ENCODE measurements around the gene XK.
A peak's percentile ranks its signal among the peaks of the same experiment; 100 is the strongest.
"Not testable (repeated sequence)": the region's sequence is repeated elsewhere in the genome, so short reads cannot be mapped to it uniquely, and the experiment has no call there.

The XK gene

DNA sequence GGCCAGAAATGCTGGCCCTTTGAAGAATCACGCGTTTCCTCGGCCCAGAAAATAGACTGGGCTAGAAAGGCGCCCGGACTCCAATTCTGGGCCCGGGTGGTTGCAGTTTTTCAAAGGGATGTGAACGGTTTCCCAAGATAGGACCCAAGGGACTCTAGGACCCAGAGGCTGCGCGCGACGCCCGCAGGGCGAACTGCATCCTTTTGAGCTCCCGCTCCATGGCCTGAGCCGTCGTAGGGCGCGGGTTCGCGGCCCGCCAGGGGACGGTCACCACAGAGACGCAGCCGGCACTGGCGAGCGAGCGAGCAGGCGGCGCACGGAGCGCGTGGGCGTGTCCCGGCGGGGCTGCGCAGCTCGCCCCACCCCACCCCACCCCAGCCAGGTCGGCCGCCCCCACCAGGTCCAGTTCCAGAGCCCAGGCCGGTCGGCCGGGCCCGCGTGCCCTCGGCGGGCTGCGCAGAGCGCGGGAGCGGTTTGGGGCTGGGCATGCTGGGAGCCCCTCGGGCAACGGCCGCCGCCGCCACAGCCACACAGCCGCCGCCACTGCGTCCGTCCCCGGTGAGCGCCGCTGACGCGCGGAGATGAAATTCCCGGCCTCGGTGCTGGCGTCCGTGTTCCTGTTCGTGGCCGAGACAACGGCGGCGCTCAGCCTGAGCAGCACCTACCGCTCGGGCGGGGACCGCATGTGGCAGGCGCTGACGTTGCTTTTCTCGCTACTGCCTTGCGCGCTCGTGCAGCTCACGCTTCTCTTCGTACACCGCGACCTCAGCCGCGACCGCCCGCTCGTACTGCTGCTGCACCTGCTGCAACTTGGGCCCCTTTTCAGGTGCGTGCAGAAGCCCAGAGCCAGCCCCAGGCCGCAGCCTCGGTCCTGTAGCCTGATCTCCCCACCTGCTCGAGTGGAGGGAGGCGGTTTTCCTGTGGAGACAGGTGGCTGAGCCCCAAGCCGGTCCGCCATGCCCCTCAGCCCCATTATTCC is at the start of gene XK:
XK (plus strand) TSS at position 411 of the 979 bp plus-strand sequence; CDS start at position 582, 171 bp downstream.
- peak; percentile 4 to 15 for DNase-seq (ENCODE audit: low read depth in 2 of 2)

- DNase-seq (ENCODE audit: low read depth in 2 of 2): no peak
These were observed 47.5 kb upstream of the XK start for GRCh38 chrX:37638047-37638446.

DNA sequence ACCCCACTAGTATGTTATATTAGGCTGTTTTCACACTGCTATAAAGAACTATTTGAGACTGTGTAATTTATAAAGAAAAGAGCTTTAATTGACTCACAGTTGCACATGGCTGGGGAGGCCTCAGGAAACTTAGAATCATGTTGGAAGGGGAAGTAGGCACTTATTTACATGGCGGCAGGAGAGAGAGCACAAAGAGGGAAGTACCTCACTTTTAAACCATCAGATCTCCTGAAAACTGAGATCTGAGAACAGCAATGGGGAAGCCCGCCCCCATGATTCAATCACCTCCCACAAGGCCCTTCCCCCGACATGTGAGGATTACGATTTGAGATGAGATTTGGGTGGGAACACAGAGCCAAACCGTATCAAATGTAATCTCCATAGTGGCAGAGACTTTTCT is 45.4 kb upstream of the XK start:
- DNase-seq (ENCODE audit: low read depth in 2 of 2): no peak

DNA sequence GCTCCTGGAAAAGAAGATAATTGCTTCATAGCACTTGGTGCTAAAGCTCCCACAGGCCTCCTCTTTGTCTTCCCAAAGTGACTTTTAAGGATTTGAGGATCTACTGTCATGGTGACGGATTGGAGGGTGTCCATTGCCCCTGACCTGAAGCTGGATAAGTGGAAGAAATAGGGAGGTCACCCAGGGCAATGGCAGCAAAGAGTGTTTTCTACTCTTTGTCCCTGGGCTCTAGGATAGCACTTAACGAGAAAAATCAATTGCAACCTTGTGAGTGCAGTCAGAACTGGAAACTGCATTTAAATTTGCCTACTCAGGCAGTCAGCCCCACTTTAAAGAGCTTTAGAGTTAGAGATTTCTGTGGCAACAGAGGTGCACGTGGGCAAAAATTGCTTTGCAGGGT is 43.7 kb upstream of the XK start:
- DNase-seq (ENCODE audit: low read depth in 2 of 2): no peak

- DNase-seq (ENCODE audit: low read depth in 2 of 2): no peak
These were observed 40.9 kb upstream of the XK start for GRCh38 chrX:37644381-37645305.

- no peak for DNase-seq (ENCODE audit: low read depth in 2 of 2)
These were observed 39.3 kb upstream of the XK start for GRCh38 chrX:37646254-37646653.

DNA sequence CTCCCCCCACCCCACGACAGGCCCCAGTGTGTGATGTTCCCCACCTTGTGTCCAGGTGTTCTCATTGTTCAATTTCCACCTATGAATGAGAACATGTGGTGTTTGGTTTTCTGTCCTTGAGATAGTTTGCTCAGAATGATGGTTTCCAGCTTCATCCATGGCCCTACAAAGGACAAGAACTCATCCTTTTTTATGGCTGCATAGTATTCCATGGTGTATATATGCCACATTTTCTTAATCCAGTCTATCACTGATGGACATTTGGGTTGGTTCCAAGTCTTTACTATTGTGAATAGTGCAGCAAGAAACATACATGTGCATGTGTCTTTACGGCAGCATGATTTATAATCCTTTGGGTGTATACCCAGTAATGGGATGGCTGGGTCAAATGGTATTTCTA is 34.7 kb upstream of the XK start:
- not testable (repeated sequence) for DNase-seq (ENCODE audit: low read depth in 2 of 2)

DNA sequence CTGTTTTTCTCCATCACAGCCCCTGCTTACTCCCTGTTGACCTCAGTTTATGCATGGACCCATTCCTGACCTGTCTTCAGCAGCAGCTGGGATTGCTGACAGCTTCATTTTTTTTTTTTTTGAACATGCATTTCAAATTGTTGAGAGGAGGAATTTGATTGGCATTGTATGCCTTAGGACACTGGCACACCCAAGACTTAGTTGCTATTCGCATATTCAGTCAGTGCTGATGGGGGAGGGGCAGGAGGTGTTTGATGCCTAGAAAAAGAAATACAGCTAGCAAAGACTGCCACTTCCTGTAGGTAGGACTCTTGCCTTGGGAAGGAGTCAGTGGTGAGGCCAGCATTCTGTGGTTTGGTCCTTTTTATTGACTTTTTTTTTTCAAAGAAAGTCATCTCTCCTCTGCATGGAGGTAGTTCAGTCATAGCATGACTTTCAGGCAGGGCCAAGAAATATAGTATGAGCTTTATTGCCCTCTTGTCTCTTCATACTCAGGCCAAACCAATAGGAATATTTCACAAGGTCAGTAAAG is 33.6 kb upstream of the XK start:
- DNase-seq (ENCODE audit: low read depth in 2 of 2): no peak

- DNase-seq (ENCODE audit: low read depth in 2 of 2): no peak
These were observed 32.9 kb upstream of the XK start for GRCh38 chrX:37652589-37653231.

- no peak for DNase-seq (ENCODE audit: low read depth in 2 of 2)
These were observed 32.0 kb upstream of the XK start for GRCh38 chrX:37653397-37654085.

DNA sequence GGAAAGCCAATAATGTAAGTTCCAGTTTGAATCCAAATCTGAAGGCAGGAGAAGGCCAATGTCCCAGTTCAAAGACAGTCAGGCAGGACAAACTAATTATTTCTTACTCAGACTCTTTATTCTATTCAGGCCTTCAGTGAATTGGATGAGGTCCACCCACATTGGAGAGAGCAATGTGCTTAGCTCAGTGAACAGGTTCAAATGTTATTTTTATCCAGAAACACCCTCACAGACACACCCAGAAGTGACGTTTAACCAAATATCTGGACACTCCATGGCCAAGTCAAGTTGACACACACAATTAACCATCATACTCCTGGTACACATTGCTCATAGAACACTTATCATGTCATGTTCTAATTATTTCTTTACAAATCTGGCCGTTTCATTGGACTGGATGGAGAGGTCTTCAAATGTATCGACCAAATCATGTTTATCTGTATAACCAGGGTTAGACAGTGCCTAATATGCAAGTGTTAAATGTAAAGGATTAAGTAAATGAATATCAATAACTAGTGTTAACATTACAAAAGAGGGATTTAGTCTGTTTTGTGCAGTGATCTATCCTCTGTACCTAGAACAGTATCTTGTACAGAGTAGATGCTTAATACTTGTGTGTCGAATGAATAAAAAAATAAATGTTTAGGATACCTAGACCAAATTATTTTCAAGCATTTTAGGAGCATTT is 27.1 kb upstream of the XK start:
- no peak for DNase-seq (ENCODE audit: low read depth in 2 of 2)

GRCh38 chrX:37659047-37659446 is 26.5 kb upstream of the XK start:
- no peak for DNase-seq (ENCODE audit: low read depth in 2 of 2)

- DNase-seq (ENCODE audit: low read depth in 2 of 2): no peak
These were observed 23.4 kb upstream of the XK start for GRCh38 chrX:37662181-37662580.

DNA sequence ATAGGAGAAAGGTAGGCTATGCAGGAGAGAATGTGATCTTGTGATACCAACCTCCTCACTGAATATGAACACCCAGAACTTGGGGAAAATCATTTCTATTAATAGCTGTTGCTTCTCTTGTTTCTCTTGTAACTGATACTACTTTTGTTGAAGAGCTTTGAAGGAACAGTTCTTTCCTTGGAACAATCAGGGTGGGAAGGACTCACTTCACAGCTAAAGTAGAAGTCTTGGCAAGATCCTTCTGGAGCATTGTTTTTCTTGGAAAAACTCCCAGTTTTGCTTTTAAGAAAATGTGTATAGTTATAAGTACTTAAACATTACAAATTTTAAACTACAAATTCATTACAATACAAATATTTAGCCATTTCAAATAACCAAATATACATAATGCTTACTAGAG is 19.1 kb upstream of the XK start:
- no peak for DNase-seq (ENCODE audit: low read depth in 2 of 2)

DNA sequence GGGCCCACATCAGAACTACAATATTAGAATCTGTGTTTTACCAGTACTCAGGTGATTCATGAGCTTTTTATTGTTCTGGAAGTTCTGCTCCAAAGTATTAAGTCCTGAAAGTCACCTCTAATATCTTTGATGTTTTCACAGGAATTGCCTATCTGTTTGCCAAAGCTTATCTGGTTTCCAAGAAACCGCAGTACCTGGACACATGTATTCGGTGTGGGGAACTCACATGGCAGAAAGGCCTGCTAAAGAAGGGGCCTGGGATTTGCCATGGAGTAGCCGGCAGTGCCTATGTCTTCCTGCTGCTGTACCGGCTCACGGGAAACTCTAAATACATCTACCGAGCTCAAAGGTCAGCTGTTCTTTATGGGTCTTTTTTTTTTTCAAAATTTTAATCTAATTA is 18.4 kb upstream of the XK start:
- no peak for DNase-seq (ENCODE audit: low read depth in 2 of 2)

DNA sequence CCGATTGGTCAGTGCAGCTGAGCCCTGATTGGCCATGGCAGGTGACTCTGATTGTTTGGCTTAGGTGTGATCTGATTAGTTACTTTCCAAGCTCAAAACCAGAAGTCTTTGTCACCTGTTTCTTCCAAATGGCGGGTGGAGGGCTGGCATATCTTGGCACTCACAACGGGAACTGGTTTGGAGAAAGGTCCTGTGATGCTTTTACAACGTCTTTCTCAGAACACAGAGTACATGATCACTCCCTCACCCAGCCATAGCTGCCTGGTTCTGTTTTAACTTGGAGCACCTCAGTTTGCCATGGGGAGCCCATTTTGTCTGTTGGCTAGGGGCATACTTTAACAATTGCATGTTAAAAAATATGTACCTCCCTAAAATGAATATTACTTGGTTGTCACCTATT is 13.0 kb upstream of the XK start:
- no peak for DNase-seq (ENCODE audit: low read depth in 2 of 2)

- DNase-seq (ENCODE audit: low read depth in 2 of 2): no peak
These were observed 8.8 kb upstream of the XK start for GRCh38 chrX:37676811-37677210.

GRCh38 chrX:37677243-37677642 is 8.3 kb upstream of the XK start:
- DNase-seq (ENCODE audit: low read depth in 2 of 2): no peak

DNA sequence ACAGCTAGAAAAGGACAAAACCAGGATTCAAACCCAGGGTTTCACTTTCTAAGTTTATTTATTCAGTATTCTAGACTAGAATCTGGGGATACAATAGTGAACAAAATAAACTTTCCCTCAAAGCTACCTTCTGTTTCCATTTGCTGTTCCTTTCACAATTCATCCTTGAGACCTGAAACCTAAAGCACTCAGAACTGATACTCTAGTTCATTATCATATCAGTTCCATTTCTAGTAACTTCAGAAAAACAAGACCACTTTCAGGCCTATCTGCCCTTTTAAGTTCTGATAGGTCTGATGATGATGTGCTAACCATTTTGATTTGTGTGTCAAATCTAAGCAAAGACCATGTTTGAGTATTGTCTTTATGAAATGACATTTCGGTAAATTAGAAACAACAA is 7.8 kb upstream of the XK start:
- no peak for DNase-seq (ENCODE audit: low read depth in 2 of 2)

- DNase-seq (ENCODE audit: low read depth in 2 of 2): no peak
These were observed 7.0 kb upstream of the XK start for GRCh38 chrX:37678574-37678973.

- no peak for DNase-seq (ENCODE audit: low read depth in 2 of 2)
These were observed 6.4 kb upstream of the XK start for GRCh38 chrX:37679230-37679629.
